Measurements from ENCODE around the gene PRPSAP2.

PRPSAP2 gene

GRCh38 chr17:18962494-18962815 lies 104.5 kb downstream of the PRPSAP2 start:
- DNase-seq (ENCODE audit: low read depth): no peak

DNA sequence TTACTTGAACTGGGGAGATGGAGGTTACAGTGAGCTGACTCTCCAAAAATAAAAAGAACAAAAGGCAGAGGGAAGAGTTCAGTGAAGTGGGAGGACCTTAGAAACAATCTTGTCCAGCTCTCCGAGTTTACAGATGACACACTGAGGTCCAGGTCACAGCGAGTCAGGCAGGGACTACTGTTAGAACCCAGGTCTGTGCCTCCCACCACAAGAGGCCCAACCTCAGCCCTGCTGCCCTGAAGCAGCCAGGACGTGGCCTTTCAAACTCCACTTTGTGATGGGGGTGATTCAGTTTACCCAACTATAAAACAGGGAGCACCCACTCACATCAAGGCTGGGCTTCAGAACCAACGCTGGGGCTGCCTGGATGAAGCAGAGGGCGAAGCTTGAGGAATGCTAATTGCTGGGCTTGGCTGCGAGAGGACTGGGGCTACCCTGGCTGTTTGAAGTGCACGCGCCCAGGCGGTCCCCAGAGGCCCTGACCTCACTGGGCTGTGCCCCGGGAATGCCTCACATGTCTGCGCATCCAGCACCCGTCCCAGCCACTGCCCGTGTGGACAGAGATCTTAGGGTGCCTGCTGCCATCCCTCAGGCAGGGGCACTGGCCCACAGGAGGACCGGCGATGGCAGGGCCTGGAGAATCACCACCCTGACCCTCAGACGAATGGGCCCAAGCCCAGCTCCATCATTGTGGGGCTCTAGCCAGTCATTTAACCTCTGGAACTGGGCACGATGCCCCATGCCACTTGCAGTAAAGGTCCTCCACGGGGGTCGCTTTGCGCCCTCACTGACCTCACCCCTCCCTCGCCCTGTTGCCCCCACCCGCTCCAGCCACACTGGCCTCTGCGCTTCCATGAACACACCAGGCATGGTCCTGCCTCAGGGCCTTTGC lies 105.4 kb downstream of the PRPSAP2 start:
- DNase-seq (ENCODE audit: low read depth): no peak

GRCh38 chr17:18964018-18964351 lies 106.1 kb downstream of the PRPSAP2 start:
- no peak for DNase-seq (ENCODE audit: low read depth)

GRCh38 chr17:18964550-18964949 lies 106.6 kb downstream of the PRPSAP2 start:
- DNase-seq (ENCODE audit: low read depth): no peak

DNA sequence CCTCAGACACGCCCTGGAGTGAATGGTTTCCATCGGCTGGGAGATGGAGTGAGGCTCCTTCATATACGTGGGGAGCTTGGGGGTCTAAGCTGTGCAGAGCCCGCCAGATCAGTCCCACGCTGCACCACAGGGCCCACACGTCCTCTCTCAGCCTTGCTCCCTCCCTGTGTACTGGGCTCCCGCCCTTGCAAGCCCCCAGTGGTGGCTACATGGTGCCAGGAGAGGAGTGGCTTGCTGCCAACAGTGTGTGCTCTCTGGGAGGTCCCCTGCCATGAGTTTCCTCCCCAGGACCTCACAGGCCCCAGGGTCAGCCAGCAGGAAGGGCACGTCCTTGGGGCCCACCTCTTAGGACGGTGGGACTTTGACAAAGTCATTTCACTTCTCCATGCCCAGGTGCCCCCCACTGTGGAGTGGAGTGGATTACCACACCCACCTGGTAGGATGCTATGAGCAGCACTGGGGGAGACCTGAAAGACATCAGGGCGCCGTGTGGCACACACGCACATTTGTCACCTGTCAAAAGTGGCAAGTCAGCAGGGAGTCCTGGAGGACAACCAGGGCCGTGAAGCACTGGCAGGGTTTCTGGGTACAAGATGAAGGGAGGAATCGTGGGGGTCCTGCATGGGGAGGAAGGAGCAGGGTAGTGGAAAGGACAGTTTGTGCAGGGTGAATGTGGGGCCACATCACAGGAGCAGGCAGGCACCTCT lies 107.8 kb downstream of the PRPSAP2 start:
- no peak for DNase-seq (ENCODE audit: low read depth)

GRCh38 chr17:18966831-18967624 lies 109.1 kb downstream of the PRPSAP2 start:
- DNase-seq (ENCODE audit: low read depth): no peak

GRCh38 chr17:18967916-18968315 lies 110.0 kb downstream of the PRPSAP2 start:
- DNase-seq (ENCODE audit: low read depth): no peak

DNA sequence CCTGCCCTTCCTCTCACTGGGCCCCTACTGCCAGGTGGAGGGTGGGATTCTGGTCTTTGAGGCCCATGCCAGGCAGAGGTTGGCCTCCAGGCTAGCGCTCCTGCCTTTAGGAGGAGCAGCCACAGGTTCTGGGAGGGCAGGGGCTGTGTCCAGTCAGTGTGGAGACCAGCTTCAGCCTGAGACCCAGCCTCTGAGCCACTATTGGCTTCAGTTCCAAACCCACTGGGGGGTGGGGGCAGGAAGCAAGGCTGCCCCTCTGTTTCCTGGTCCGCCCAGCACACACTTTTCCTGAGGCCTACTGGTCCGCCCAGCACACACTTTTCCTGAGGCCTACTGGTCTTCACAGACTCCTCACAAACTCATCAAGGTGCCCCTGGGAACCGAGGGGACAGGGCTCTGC lies 110.4 kb downstream of the PRPSAP2 start:
- DNase-seq (ENCODE audit: low read depth): no peak

DNA sequence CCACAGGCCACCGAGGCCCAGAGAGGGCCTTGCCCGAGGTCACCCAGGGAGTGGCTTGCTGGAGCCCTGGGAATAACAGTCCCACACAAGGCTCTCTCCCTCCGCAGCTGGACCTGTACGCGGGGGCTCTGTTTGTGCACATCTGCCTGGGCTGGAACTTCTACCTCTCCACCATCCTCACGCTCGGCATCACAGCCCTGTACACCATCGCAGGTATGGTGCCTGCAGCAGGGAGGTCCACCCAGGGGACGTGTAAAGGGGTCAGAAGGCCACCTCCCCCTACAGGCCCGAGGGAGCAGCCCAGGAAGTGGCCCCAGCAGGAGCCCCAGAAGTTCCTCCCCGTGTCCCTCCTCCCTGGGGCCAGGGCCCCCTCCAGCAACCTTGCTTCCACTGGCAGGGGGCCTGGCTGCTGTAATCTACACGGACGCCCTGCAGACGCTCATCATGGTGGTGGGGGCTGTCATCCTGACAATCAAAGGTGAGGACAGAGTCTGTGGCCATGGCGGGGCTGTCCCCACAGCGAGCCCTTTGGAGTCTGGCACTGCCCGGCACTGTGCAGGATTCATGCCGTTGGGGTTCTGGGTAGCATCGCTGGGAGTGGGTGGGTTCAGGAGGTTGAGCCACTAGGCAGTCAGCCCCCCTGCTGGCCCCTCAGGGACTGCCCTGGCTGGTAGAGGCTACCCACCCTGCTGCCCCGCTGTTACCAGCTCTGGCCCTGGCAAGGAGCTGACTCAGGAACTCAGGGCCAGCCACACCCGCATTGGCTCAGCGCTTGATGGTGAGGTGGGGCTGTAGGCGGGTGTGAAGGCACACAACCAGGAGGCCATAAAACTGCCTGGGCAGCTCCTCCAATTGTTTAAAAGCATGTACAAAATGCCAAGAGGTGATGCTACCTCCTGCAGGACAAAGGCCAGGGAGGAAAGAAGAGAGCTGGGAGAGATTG lies 111.3 kb downstream of the PRPSAP2 start:
- DNase-seq (ENCODE audit: low read depth): no peak

DNA sequence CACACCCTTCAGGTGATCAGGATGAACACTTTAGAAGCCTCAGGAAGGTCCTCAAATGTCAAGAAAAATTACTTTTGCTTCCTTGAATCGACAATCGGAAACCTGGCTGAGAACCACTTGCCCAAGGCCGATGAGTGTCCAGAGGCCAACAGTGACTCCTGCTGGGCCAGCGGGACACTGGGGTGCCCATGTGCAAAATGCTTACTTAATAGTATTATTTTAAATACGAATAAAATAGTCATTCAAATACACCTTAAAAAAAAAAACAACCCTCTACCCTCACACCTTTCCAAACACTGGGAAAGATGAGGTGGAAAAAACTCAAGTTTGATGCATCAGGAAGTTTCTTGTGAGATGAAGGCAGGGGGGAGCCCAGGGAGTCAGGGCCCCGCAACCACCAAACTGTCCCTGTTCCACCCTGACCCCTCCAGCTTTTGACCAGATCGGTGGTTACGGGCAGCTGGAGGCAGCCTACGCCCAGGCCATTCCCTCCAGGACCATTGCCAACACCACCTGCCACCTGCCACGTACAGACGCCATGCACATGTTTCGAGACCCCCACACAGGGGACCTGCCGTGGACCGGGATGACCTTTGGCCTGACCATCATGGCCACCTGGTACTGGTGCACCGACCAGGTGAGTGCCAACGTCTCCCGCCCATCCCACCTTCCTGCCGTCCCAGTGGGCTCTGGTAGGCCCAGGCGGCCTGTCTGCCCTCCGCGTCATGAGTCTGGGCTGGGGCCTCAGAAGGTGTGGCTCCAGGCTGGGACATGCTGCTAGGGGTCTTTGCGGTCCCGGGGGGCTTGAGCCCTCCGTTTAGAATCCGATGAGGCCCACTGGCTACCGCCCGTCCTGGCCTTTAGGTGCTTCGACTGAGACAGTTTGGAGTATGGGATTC lies 112.9 kb downstream of the PRPSAP2 start:
- no peak for DNase-seq (ENCODE audit: low read depth)

DNA sequence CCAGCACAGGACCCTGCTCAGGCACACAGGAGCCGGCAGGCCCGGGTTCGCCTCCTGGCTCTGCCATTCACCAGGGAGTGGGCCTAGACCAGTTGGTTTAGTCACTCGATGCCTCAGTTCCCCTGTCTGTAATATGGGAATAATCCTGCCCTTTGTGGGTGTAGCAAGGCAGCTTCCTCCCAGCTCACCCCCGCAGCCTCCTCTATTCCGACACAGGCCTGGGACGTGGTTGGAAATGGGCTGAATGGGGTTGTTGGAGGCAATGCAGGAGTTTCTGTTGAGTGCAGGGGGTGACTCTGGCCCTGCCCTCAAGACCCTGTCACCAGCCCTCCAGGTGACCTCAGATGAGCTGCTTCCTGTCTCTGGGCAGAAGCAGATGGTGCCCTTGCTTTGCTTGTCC lies 113.9 kb downstream of the PRPSAP2 start:
- no peak for DNase-seq (ENCODE audit: low read depth)

GRCh38 chr17:18974407-18975149 lies 116.6 kb downstream of the PRPSAP2 start:
- DNase-seq (ENCODE audit: low read depth): no peak

- DNase-seq (ENCODE audit: low read depth): no peak
These were observed 117.7 kb downstream of the PRPSAP2 start for GRCh38 chr17:18975597-18975996.

DNA sequence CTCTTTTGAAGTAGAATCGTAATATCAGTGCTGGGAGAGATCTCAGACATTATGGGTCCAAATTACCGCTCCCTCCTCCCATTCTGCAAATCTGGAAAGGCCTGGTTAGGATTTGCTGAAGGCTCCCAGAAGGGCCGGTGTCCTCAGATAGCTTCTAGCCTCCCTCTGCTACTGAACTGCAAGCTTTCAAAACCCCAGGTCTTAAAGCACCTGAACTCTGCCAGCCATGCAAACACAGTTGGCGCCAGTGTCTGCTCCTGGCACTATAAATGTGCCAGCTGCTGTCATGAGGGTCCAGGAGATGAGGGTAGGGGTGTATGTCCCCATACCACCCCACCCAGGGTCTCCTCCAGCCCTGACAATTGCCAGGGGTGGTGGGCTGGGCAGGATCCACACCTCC lies 118.3 kb downstream of the PRPSAP2 start:
- no peak for DNase-seq (ENCODE audit: low read depth)

DNA sequence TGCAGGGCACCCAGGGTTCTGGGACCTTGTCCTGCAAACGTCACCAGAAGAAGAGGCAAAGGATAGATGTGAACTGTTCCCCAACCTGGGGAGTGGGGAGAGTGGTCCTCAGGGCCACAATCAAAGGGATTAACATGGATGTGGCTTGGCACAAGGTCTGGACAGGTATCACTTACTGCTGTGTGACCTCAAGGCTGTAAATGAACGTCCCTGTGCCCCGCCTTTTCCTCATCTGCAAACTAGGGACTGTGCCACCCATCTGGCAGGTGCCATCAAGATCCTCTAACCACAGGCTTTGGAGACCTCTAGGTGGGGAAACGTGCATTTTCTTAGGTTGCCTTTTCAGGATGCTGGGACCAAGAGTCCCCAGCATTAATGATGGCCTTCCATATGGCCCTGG lies 119.1 kb downstream of the PRPSAP2 start:
- no peak for DNase-seq (ENCODE audit: low read depth)

- DNase-seq (ENCODE audit: low read depth): no peak
These were observed 119.7 kb downstream of the PRPSAP2 start for GRCh38 chr17:18977646-18978045.

DNA sequence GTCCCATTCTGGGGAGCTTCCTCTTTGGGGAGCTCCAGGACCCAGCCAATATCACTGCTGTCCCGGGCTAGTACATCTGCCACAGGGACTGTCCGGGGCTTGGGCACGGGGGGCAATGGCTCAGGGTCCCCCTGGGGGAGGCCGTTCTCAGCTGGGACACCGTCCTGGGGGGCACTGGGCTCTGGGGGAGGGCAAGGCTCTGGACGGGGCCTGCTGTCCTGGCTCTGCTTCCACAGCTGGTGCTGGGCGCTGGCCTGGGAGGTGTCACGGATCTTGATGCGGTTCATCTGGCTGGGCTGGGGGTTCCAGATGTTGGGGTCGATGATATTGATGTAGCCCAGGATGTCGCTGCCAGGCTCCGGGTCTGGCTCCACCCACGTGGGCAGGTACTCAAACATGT lies 120.1 kb downstream of the PRPSAP2 start:
- DNase-seq (ENCODE audit: low read depth): no peak

GRCh38 chr17:18978655-18979054 lies 120.7 kb downstream of the PRPSAP2 start:
- DNase-seq (ENCODE audit: low read depth): no peak

All from GM04503 (cell line).